ENCODE data around the gene S100A14. TPM values are rescaled to one million over a fixed set of nuclear protein-coding genes. Genes with fewer than 3 reads are reported as not detected.

The S100A14 gene
- total and polyA plus RNA-seq, 9 of the 15 experiments (the other 6 are each of a cell fraction or from before 2014, with no cell fraction given): 0.10 to 0.64 (median 0.24) TPM; not detected in 3

DNA sequence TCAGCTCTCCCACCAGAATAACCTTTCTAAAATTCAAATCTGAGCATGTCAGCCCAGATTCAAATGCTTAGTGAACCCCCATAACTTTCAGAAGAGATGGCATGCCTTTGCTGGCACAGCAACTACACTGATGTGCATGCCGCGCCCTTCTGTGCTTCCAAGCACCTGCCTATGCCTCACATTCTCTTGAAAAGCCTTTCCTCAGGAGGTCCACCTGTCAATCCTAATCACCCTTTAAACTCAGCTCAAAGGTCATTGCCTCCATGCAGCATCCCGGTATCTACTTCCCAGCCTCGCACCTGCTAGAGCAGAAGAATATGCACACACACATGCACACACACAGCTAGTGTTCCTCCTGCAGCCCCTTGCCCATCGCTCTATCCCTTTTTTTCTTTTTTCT lies 45.3 kb downstream of the S100A14 start (continued):
- TF ChIP-seq, protein P1, sequence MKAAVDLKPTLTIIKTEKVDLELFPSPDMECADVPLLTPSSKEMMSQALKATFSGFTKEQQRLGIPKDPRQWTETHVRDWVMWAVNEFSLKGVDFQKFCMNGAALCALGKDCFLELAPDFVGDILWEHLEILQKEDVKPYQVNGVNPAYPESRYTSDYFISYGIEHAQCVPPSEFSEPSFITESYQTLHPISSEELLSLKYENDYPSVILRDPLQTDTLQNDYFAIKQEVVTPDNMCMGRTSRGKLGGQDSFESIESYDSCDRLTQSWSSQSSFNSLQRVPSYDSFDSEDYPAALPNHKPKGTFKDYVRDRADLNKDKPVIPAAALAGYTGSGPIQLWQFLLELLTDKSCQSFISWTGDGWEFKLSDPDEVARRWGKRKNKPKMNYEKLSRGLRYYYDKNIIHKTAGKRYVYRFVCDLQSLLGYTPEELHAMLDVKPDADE (conservative IDR thresholded peaks at IDR 0.05; ENCODE audit: control insufficient read depth, low read depth, low read length): no peak
- TF ChIP-seq CREB3L1 (IDR thresholded peaks at IDR 0.05; ENCODE audit: borderline replicate concordance, low read depth): no peak
- TF ChIP-seq RCOR1 (IDR thresholded peaks at IDR 0.05; ENCODE audit: borderline replicate concordance in 1 of 2, low read depth in 2 of 2, low read length in 2 of 2): no peak
- TF ChIP-seq WHSC1 (IDR thresholded peaks at IDR 0.05; ENCODE audit: low read length): no peak

DNA sequence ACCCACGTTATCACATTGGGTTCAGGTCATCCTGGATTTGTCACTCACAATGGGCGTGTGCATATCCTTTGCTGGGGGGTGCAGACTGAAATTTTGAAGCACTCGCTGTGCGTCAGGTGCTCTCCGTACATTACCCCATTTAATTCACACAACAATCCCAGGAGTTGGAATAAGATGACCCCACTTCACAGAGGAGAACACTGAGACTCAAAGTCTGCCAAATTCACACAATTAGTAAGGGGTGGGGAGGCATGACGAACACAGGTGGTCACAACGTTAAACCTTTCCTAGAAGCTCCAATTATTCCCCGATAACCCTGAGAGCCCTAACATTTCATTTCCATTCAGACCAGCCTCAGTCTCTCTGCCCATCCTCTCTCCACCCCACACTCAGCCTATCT lies 46.7 kb downstream of the S100A14 start:
- ChIA-PET POLR2A (interaction anchor here (1.7 kb wide), 1 partner anchor 65 kb away, joined by 6 read pairs; the partner anchor contains the start of gene CHTOP), CTCF (ENCODE audit: low intra/inter-chr PET ratio) (interaction anchor here (0.9 to 5.0 kb wide), 2 partner anchors 32 to 59 kb away, joined by 5 to 58 read pairs; no protein-coding TSS in a partner anchor)
- BruUV-seq (replicated peaks): no TSS peak
- Histone ChIP-seq H3K9ac (ENCODE audit: insufficient read depth in 1 of 2, low read depth in 2 of 2, low read length in 2 of 2) (no peak overlapping the region), H3K36me3 (ENCODE audit: control insufficient read depth, insufficient read depth, low read length) (no peaks in the 10 kb centered on the region), H3K9me3 (replicated peaks; ENCODE audit: control insufficient read depth, insufficient read depth, low read depth, low read length) (no peaks in the 10 kb centered on the region), H2AFZ (ENCODE audit: low read depth, low read length) (peak overlapping the region; percentile 98; the same call in 1 of the 2 replicates), H3K4me2 (ENCODE audit: insufficient read depth, low read length) (no peak overlapping the region), H3K9me1 (ENCODE audit: control insufficient read depth, insufficient read depth, low read length) (peaks cover 9% of the 10 kb centered on the region), H3K27me3 (ENCODE audit: control insufficient read depth in 2 of 2, insufficient read depth in 2 of 2, low read length in 2 of 2) (no peaks in the 10 kb centered on the region), H3K4me3 (no peak overlapping the region), H3K27ac (ENCODE audit: extremely low read depth, low read depth, low read length) (no peak overlapping the region), H4K20me1 (replicated peaks; ENCODE audit: control insufficient read depth, insufficient read depth, low read length) (no peaks in the 10 kb centered on the region), H3K79me2 (ENCODE audit: control insufficient read depth, insufficient read depth, low read length) (no peaks in the 10 kb centered on the region), H3K4me1 (replicated peaks in 1 of 2; ENCODE audit: control insufficient read depth in 2 of 2, insufficient read depth in 2 of 2, low read length in 2 of 2) (peaks cover 38% of the 10 kb centered on the region in 2 experiments)
- in situ Hi-C loops (cut with MboI) (loop anchor here (5.0 to 10.0 kb wide), 2 partner anchors 37 to 55 kb away; no protein-coding TSS in a partner anchor), intact Hi-C loops (cut with micrococcal nuclease) (loop anchor here (2.0 to 5.0 kb wide), 4 partner anchors 31 to 217 kb away; partner anchors contain the start of gene S100A13)
- FAIRE-seq (no peak), DNase-seq (ENCODE audit: extremely low read depth in 1 of 4, low spot score in 3 of 4) (no peak), ATAC-seq (no peak)
- WGBS (ENCODE audit: insufficient coverage, low coverage, missing lambda C conversion rate): 47% methylated on average over 8 of the region's 8 CpGs
- 0 out of 4 replicates have a peak, but pooled peaks of 1 of the 2 experiments have one; percentile 13 for TF ChIP-seq KDM1A (IDR thresholded peaks at IDR 0.05)
- TF ChIP-seq BRD4 (IDR thresholded peaks at IDR 0.05): no peak
- TF ChIP-seq RBM25 (IDR thresholded peaks at IDR 0.05; ENCODE audit: low read depth, low read length, severe bottlenecking): peak; percentile 66

Measured in K562 (cell line).